Head of caudate nucleus (tissue), 42 donors: Measurements from ENCODE around the gene RYR3.

Experiments
- DNase-seq, 42 donors: peaks; one replicate each; pipeline versions ENCODE4 v3.0.0 to v3.0.0-alpha.2; 2020 to 2021; ENCODE audit warnings: mixed read lengths in 7 of 42
- intact Hi-C: fragments of 100-400 bp; cut with DNase I; formaldehyde crosslinking; loops from one replicate; pipeline ENCODE4 v1.15.0; 2022

The RYR3 gene

DNA sequence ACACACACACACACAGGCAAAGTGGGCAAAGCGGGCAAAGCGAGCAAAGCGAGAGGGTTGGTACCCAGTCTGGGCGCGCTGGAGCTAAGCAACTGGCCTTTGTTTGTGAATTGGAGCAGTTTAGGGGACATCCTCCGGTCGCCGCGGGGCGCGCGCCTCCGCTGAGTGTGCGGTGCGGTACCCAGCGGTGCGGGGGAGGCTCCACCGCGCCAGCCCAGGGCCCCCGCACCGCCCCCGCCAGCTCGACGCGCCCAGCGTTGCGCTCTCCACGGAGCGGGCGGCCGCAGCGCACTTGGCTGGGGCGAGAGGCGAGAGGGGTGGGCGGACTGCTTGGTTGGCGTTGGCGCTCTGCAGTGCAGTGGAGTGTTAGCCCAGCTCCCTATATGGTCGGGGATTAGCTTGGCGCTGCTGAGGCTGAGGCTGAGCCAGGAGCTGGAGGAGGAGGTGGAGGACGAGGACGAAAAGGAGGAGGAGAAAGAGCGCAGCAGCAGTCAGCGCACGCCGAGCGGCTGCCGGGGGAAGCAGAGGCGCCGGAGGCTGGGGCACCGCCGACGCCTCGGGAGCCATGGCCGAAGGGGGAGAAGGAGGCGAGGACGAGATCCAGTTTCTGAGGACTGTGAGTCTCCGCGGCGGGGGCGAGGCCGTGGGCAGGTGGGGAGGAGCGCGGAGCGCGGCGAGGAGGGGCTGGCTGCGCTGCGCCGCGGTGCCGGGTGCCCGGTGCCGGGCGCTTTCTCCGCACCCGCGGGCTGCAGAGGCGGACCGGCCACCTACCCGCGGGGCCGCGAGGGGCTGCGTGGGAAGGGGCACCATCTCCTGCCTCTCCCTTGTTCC is at the start of gene RYR3:
RYR3 (plus strand) TSS at position 487 of the 831 bp plus-strand sequence; CDS start at position 566, 79 bp downstream.
- intact Hi-C loops, result loop anchor here (10.0 kb wide), 1 partner anchor 234 kb away; no protein-coding TSS in a partner anchor

DNA sequence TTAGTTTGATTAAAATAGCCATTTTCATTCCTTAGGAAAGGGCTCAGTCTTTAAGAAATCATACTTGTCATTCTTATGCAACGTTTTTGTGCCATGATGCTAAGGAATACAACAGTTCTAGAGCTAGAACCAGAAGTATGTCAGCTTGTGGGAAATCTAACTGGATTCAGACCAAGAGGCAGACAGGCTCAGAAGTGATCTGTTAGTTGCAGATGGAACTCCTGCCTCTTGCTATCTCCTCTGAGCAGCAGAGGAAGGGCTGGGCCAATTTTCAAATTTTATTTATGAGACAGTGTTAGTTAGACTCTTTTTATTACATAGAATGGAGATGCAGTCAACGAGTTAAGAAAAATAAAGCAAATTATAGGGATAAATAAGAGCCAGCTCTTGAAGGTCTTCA is 48.5 kb upstream of the RYR3 start:
- intact Hi-C loops, result no loop called here
- DNase-seq, result no peak

More for the DNA sequence above, at the start of gene RYR3:
- DNase-seq, result peak in 39 of 42 donors; percentile 8 to 81 (median 56)

DNA sequence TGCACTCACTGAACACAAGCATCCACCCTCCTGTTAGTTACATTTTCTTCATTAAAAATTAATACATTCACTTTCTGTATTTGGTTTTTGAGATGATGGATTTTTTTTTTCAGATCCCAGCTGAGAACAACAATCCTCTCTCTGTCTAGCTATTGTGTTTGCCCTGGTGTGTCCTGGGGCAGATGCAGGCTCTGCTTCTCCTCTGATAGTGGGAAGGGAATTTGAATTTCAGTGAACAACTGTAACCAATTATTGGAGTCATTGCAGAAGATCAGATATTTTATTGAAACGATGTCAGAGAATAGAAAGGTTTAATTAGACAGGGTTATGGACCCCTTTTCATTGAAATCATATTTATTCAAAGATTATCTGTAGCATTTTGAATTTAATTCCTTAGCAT is 33.1 kb upstream of the RYR3 start:
- no peak for DNase-seq
- intact Hi-C loops, result no loop called here

DNA sequence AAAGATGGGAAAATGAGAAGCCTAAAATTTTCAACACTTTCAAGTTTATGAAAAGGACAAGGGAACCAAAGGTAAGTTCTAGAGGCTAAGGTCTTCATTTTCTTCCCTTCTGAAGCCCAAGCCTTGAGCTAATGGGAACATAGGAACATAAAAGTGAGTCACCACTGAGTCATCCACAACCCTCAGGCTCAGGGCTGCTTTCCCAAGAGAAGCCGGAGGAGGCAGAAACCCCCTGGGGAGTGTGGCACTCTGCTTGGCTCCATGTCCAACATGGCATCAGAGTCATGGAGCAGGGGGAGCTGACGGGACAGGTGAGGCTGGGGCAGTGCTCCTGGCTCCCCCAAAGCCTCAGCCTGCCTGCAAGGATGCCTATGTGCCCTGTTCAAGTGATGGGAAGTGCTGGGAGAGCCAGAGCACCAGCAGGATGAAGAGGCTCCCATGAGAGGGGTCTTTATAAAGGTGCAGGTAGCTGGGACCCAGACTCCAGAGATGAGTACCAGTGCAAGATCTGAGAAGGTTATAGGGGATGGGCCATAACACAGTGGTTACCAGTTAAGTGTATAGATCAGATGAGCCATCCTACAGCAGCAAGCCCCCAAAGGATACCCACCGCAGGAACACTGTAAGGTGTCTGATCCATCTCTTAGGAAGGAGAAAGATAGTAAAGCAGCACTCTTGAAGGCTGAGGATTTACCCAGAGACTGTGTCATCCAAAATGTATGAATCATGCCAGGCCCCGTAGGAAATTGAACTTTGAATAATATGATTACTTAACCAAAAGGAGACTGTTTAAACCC is 31.8 kb upstream of the RYR3 start:
- intact Hi-C loops, result no loop called here
- peak in 8 of 42 donors; percentile 9 to 62 (median 16) for DNase-seq

DNA sequence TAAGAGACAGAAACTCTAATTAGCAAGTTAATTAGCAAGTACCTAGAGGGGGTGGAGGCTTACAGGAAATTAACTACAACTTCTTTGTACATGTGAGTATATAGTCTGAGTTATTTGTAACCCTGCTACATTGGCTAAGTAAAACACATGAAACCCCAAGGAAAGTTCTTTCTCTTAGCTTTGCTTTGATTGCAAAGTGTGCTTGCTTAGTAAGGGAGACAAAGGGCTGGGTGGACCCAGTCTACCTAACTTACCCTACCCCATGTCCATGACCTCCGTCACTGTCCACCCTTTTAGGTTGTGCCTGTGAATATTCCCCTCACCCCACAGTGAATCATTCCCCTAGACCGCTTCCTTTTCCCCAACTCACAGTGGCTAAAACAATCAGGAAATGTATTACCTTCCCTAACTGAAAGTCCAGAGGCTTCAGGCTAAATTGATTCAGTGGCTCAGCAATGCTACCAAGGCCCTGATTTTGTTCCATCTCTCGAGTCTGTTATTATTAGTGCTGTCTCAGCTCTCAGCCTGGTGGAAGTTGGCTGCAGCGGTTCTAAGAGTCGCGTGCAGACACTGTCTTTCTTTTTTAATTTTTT is 31.1 kb upstream of the RYR3 start:
- intact Hi-C loops, result no loop called here

DNA sequence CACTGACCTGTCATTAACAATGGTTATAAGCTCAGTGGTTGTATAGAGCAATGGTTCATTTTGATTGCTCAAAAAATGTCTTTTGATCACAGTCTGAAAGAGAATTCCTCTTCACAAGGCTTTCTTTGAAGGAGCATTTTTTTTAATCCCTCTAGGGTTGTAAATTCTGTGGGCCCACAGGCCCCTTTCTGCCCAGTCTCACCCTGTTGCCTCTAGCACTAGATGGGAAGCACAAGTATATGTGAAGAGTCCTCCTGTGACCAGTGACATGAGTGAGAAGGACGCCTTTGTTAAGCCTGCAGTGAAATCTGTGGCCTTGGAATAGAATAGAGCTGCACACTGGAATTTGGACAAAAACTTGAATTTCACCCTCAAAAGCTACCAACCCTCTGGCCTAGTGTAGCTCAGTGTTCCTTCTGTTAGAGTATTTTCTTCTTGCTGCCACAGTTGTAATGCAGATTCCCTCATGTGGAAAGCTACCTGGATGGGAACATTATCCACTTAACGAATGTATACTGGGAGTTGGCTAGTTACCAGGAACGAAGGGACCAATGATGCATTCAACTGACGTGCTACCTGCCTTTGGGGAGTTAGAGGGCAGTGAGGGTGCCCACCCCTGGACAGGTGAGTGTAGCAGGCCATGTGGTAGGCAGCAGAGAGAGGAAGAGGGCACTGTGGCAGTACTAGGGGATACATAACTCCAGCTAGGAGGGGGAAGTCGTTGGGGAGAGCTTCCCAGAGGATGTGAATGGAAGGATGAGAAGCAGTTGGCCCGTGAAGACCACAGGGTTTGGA is 28.3 kb upstream of the RYR3 start:
- no peak for DNase-seq

More for the DNA sequence above, 31.1 kb upstream of the RYR3 start:
- DNase-seq, result no peak

DNA sequence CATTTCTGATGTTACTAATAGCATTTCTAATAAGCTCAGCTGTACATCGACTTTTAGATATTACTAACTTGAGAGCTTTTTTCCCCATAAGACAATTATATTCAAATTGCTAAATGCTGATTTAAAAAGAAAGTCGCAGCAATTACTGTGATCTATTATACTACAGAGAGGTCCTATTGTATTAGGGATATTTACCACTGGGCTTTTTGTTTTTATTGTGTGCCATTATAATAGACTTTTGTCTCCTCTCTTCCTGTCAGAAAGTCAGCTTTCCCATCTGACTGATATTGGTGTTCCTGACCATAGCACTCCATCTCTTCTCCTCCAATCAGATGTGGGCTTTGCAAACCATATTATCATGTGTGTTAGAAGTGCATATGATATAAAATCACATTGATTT is 27.2 kb upstream of the RYR3 start:
- intact Hi-C loops, result no loop called here
- no peak for DNase-seq

More for the DNA sequence above, 28.3 kb upstream of the RYR3 start:
- intact Hi-C loops, result no loop called here

DNA sequence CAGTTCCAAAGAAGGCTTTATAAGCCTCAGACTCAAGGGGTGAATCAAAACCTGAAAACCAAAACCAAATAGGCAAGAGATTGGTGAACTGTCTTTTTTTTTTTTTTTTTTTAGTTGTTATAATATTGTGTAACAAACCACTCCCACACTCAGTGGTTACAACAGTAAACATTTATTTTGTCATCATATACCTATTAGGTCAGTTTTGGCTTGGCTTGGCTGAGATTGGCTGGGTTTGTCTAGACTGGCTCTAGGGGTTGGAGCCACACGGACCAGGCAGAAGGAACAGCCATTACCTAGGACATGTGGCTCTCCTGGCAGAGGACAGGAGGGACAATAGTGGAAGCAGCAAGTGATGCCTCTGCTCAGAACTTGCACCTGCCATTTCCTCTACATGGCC is 26.4 kb upstream of the RYR3 start:
- DNase-seq, result no peak
- intact Hi-C loops, result no loop called here

DNA sequence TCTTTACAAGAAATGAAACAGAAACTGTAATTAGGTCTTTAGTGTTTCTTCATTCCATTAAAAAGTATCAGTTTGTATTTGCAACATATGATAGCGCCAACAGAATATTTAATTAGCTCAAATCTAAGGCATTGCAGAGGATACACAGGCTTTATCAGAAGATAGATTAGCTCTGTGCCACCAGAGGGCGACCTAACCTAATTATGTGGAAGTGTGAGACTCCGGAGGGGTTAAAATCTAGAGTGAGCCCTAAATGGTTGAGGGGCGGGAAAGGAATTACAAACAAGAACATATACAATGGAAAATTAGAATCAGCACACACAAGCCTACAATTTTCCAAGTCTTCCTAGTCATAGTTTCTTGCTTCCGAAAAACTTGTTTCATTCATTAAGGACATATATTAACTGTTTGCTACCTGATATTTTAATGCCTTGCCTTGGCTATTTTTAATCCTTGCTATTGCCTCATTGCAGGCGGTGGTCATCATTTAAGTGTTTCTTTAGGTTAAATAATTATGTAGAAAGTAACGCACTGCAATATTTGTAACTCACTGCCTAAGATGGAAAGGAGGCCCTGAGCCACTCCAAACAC is 18.0 kb upstream of the RYR3 start:
- DNase-seq, result peak in 40 of 42 donors; percentile 40 to 91 (median 72)
- intact Hi-C loops, result loop anchor here (5.0 kb wide), 1 partner anchor 399 kb away; no protein-coding TSS in a partner anchor

DNA sequence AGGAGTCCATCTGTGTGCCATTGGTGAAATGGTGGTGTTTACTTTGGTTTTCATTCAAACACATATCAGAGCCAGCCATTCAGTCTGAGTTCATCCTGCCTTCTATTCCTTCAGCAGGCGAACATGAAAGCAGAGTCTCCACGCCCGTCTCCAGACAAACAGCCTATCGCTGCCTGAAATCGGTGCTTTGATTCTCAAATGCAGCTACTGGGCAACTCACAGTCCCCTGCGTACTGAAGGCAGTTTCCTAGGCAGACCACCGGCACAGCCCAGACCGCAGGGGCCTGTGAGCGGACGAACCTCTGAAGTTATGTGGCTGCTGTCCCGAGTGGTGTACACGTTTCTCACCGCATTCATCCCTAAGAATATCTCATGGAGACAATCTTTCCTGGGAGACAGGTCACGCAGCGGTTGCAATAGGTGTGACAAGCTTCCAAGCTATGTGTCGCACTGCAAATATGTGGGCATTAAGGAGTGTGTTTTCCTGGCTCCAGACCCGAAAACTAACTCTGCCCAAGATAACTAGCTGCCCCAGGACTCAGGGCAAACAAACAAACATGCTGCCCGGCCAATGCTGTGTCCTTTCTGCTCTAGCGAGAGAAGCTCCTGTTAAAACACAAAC is 16.9 kb upstream of the RYR3 start:
- intact Hi-C loops, result loop anchor here (5.0 kb wide), 1 partner anchor 398 kb away; no protein-coding TSS in a partner anchor

DNA sequence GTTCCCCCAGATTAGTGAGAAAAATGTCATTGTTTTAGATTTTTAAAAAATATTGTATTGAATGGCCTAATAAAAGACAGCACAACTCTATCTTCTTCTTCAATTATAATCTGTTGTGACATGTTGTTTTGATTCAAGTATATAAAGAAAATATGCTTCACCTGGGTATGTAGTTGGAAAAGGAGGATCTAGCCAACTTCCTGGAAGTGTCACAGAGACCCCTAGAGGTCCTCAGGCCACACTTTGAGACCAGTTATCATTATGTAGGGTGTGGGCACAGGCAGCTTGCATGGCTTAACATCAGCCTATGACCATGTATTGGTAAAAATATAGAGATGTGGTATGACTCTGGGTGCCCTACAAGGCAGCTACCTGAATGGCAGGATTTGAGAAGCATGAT is 14.7 kb upstream of the RYR3 start:
- intact Hi-C loops, result no loop called here

More for the DNA sequence above, 16.9 kb upstream of the RYR3 start:
- DNase-seq, result no peak

DNA sequence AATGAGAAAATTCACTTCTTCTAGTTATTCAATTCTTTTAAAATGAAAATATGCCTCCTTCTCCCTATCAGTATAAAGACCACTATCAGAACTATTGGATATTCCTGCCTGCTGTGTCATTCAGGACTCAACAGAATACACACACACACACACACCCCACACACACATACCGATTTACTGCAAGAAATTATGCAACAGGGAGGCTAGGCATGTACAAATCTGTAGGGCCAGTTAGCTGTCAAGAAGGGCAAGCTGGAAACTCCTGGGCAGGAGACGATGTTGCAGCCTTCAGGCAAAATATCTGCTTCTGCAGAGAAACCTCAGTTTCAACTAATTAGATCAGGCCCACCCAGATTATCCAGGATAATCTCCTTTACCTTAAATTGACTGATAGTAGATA is 13.9 kb upstream of the RYR3 start:
- no peak for DNase-seq
- intact Hi-C loops, result no loop called here

More for the DNA sequence above, 14.7 kb upstream of the RYR3 start:
- no peak for DNase-seq

DNA sequence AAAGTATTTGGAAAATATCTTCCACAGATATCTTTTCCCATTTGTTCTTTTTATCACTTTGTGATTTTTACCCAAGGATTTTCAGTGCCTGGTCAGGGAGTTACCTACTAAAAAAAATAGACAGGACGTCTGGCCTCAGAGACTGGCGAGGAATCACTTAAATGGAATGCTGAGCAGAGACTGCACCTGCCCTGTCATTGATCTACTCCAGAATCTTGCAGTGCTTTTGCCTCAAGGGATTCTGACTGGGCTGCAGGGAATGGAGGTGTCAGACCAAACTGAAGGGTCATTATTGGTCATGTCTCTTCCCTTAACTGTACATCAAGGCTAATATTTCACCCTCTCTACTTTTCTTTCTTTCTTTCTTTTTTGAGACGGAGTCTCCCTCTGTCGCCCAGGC is 12.1 kb upstream of the RYR3 start:
- intact Hi-C loops, result no loop called here

DNA sequence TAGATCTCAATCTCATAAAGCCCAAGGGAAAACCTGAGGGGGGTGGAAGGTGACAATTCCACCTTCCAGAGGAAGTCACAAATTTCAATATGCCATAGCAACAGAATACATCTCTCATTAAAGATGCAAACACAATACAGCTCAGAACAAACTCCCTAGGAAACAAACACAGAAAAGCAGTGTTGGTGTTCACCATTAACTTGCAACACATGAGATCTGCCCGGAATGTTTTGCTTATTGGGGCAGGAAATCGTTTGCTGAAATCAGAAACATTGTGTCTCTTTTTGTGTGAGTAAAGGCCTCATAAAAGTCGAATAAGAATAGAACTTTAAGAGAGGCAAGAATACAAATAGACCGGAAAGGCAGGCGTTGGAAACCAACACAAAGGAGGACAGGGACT is 5.8 kb upstream of the RYR3 start:
- peak in 2 of 42 donors; percentile 26 to 41 for DNase-seq
- intact Hi-C loops, result no loop called here

More for the DNA sequence above, 12.1 kb upstream of the RYR3 start:
- DNase-seq, result no peak

DNA sequence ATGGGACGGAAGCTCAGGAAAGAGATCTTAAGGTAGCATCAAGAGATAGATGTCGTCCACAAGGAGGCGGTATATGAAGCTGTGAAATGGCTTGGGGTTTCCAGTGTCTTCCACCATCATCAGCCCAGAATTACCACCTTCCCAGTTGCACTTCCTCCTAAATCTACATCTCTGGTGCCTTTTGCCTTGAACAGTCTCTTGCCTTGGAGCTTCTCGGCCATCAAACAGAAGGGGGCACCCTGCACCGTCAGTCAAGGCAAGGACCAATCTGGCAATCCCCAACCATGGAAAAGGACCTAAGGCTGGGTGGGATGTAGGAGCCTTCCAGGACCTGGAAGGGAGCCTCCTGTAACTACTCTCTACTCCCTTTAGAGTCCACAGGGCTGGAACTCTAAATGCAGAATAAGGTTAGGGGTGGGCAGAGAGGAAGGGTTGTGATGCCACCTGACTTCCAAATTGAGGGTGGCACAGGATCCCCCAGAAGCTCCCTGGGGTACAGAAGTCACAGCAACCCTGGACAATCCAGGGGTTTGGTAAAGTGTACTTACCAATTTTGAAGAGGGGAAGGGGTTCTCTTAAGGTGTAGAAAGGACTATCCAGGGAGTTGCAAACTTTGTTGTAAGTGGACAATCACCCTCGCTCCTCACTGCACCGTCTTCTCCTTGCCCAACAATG is 1.0 kb upstream of the RYR3 start:
- intact Hi-C loops, result loop anchor here (10.0 kb wide), 1 partner anchor 235 kb away; no protein-coding TSS in a partner anchor
- DNase-seq, result peak in 32 of 42 donors; percentile 15 to 76 (median 55)

DNA sequence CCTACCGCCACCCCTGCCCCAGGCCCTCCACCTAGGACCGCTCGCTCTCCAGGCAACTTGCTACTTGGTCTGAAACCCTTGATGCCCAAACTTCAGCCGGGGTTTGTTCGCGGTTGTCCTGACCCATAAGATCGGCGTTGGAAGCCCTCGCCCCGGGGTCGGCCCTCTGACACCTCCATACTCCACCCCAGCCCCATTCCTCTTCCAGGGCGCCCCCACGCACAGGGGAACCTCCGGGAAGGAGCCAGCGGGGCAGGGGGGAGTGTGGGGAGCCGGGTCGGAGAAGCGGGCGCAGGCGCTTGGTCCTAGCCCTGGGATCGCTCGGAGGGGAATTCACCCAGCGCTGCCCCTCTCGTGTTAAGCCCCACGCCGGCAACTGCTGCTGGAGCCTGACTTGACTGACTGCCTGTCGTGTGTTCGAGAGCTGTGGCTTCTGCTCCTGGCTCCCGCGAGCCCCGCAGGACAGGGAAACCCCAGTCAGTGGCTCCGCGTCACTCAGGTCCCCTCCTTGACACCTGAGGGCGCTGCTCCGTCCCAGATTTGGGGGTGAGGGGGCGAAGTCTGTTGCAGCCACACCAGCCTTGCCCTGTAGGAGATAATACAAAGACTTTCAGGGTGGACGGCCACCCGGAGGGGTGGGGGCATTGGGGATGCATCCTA is 675 bp downstream of the RYR3 start:
- intact Hi-C loops, result loop anchor here (10.0 kb wide), 1 partner anchor 233 kb away; no protein-coding TSS in a partner anchor
- peak; percentile 33 to 90 (median 70) for DNase-seq
